Mammary epithelial cell (primary cell): ENCODE measurements around the gene MED16.

Source experiments
- CTCF ChIP-seq, 2 donors: IDR thresholded peaks in 1 of 2; conservative IDR thresholded peaks in 1 of 2; 2 replicates each; pipeline ENCODE4 v1.5.1; 2011 to 2012; ENCODE audit warnings: inconsistent platforms in 2 of 2, low read length in 2 of 2, mild to moderate bottlenecking in 2 of 2, control low read depth in 1 of 2, low read depth in 1 of 2; ENCODE audit not compliant: insufficient read depth in 1 of 2; ENCODE audit errors: extremely low read depth in 1 of 2
- EZH2 ChIP-seq: IDR thresholded peaks from 2 replicates; pipeline ENCODE4 v1.6.1; 2012; ENCODE audit warnings: low read length, inconsistent platforms, borderline replicate concordance

GRCh38 chr19:852136-853013 is 40.6 kb downstream of the MED16 start, which contains the start of gene ELANE:
- no peak for TF ChIP-seq CTCF (conservative IDR thresholded peaks at IDR 0.05 in 1 of 2, IDR thresholded peaks at IDR 0.05 in 1 of 2; ENCODE audit: extremely low read depth in 1 of 2, insufficient read depth in 1 of 2, low read depth in 1 of 2, low read length in 2 of 2)
- TF ChIP-seq EZH2, result peak; percentile 39
